ENCODE results near the gene MAGEA2. TPM values are rescaled to one million over a fixed set of nuclear protein-coding genes. Genes with fewer than 3 reads are reported as not detected.
"Not testable (repeated sequence)": the region's sequence is repeated elsewhere in the genome, so short reads cannot be mapped to it uniquely, and the experiment has no call there.

MAGEA2 gene
- total RNA-seq, 3 donors from 2014 or later, result not detected

DNA sequence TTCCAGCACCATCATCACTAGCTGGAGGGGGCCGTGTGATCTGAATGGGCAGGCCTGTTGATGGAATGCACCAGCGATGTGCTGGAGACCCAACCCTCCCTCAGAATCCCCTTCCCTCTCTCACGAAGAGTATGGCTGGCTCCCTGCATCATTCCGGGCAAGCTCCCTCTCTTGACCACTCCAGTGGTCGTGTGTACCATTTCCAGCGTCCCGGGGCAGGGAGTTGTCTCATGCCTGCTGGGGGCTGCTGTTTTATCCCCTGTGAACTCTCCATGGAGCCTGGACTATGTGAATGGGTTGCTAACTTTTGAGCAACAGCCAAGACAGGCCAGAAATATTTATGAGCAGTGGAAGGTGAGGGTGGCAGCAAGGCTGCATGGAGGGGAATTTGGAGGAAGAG is 28.2 kb downstream of the MAGEA2 start:
- intact Hi-C loops (cut with DNase I, micrococcal nuclease), result no loop called here
- no peaks in the 10 kb centered on the region for H3K4me1 ChIP-seq (ENCODE audit: low read depth)
- ATAC-seq, result no peak

DNA sequence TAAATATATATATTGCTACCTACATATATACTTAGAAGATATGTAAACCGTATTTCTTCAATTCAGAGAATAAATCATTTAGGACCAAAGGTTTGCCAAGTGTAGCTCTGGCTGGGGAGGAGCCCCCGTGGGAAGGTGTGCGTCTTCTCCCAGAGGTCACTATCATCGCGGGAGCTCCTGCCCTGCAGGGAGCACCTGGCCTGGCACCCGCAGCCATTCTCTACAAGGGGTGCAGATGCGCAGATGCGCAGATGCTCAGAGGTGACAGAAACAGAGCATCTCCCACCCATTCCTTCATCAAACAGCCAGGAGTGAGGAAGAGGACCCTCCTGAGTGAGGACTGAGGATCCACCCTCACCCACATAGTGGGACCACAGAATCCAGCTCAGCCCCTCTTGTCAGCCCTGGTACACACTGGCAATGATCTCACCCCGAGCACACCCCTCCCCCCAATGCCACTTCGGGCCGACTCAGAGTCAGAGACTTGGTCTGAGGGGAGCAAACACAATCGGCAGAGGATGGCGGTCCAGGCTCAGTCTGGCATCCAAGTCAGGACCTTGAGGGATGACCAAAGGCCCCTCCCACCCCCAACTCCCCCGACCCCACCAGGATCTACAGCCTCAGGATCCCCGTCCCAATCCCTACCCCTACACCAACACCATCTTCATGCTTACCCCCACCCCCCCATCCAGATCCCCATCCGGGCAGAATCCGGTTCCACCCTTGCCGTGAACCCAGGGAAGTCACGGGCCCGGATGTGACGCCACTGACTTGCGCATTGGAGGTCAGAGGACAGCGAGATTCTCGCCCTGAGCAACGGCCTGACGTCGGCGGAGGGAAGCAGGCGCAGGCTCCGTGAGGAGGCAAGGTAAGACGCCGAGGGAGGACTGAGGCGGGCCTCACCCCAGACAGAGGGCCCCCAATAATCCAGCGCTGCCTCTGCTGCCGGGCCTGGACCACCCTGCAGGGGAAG is 39.5 kb downstream of the MAGEA2 start, which contains the start of gene MAGEA2B:
TSS of gene MAGEA2B (plus strand) at position 814 of the 973 bp plus-strand sequence. CDS start 2,479 bp downstream, outside the sequence.
- H3K36me3 ChIP-seq (ENCODE audit: low read depth); H3K4me3 ChIP-seq; H3K9me3 ChIP-seq; H3K4me1 ChIP-seq (ENCODE audit: low read depth); ATAC-seq; DNase-seq; intact Hi-C loops (cut with DNase I, micrococcal nuclease): not testable (repeated sequence)

More for the DNA sequence above, 28.2 kb downstream of the MAGEA2 start:
- H3K9me3 ChIP-seq, result no peaks in the 10 kb centered on the region
- TF ChIP-seq, protein P1, sequence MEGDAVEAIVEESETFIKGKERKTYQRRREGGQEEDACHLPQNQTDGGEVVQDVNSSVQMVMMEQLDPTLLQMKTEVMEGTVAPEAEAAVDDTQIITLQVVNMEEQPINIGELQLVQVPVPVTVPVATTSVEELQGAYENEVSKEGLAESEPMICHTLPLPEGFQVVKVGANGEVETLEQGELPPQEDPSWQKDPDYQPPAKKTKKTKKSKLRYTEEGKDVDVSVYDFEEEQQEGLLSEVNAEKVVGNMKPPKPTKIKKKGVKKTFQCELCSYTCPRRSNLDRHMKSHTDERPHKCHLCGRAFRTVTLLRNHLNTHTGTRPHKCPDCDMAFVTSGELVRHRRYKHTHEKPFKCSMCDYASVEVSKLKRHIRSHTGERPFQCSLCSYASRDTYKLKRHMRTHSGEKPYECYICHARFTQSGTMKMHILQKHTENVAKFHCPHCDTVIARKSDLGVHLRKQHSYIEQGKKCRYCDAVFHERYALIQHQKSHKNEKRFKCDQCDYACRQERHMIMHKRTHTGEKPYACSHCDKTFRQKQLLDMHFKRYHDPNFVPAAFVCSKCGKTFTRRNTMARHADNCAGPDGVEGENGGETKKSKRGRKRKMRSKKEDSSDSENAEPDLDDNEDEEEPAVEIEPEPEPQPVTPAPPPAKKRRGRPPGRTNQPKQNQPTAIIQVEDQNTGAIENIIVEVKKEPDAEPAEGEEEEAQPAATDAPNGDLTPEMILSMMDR (IDR thresholded peaks at IDR 0.05), result no peak
- DNase-seq, result no peak
- no peak overlapping the region for H3K4me3 ChIP-seq
- no peaks in the 10 kb centered on the region for H3K36me3 ChIP-seq (ENCODE audit: low read depth)

DNA sequence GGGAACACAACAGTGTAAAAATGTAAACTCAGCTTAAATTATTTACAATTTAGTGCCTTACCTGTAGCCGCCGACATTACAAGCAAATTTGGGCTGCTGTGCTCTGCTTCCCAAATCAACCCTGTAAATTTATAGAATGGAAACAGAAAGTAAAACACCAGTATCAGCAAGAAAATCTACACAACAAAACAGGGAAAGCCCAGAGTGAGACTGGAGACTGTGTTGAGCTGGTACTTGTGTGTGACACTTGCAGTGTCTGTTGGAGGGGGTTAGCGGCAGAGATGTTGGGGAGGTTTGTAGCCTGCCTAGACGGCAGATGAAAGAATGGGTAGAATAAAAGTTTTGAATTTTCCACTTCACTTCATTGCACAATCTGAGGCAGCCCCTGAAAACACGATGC is 40.4 kb downstream of the MAGEA2 start:
- H3K4me1 ChIP-seq (ENCODE audit: low read depth); H3K4me3 ChIP-seq; DNase-seq; ATAC-seq; H3K9me3 ChIP-seq; intact Hi-C loops (cut with DNase I, micrococcal nuclease); H3K36me3 ChIP-seq (ENCODE audit: low read depth): not testable (repeated sequence)

DNA sequence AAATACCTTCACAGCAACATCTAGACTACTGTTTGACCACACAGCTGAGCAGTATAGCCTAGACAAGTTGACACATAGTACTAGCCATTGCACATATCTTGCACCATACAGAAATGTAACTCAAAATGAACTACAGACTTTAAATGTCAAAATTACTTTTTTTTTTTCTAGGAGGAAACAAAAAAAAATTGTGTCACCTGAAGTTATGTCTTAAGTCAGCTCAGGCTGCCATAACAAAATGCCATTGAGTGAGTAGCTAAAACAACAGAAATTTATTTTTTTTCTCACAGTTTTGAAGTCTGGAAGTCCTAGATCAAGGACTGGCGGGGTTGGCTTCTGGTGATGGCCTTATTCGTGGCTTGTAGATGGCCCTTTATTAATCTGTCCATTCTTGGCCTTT is 44.5 kb downstream of the MAGEA2 start, which contains the start of gene CSAG2:
TSS of gene CSAG2 (minus strand) at position 101 of the 400 bp plus-strand sequence. CDS start 161 bp downstream, outside the sequence.
- H3K4me3 ChIP-seq; H3K9me3 ChIP-seq; DNase-seq; H3K4me1 ChIP-seq (ENCODE audit: low read depth); intact Hi-C loops (cut with DNase I, micrococcal nuclease); ATAC-seq; H3K36me3 ChIP-seq (ENCODE audit: low read depth): not testable (repeated sequence)

DNA sequence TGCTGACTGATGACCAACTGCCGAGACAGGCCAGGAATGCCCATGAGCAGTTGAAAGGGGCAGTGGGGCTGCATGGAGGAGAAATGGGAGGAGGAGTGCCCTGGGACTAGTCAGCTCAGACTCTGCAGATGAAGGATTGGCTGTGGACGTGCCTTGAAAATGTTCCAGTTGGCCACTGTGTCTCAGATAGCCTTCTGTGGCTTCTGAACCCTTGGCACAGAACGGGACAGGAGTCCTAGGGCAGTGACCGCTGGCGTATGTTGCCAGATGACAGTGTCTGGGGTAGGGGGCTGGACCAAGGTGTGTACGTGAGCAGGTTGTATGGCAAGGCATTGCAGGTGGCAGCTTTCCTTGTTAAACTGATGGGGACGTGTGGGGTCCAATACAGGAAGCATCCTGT is 47.1 kb downstream of the MAGEA2 start:
- H3K9me3 ChIP-seq, result not testable (repeated sequence)

DNA sequence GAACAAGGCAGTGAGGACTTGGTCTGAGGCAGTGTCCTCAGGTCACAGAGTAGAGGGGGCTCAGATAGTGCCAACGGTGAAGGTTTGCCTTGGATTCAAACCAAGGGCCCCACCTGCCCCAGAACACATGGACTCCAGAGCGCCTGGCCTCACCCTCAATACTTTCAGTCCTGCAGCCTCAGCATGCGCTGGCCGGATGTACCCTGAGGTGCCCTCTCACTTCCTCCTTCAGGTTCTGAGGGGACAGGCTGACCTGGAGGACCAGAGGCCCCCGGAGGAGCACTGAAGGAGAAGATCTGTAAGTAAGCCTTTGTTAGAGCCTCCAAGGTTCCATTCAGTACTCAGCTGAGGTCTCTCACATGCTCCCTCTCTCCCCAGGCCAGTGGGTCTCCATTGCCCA is 53.3 kb downstream of the MAGEA2 start:
- H3K9me3 ChIP-seq; H3K4me1 ChIP-seq (ENCODE audit: low read depth); ATAC-seq; H3K36me3 ChIP-seq (ENCODE audit: low read depth); intact Hi-C loops (cut with DNase I, micrococcal nuclease); H3K4me3 ChIP-seq: not testable (repeated sequence)
- peak in 1 of 3 donors; percentile 27 for DNase-seq

More for the DNA sequence above, 47.1 kb downstream of the MAGEA2 start:
- H3K36me3 ChIP-seq (ENCODE audit: low read depth); H3K4me3 ChIP-seq; intact Hi-C loops (cut with DNase I, micrococcal nuclease); H3K4me1 ChIP-seq (ENCODE audit: low read depth); ATAC-seq: not testable (repeated sequence)
- peak in 1 of 3 donors; percentile 12 for DNase-seq

Other genes starting within 250 kb of the MAGEA2 start
- gene GABRQ, start 115.9 kb downstream of the MAGEA2 start, total RNA-seq, result under 1 TPM in 1 of 3 donors, not detected in 2; 0.32 TPM
- gene MAGEA3, start 55.0 kb downstream of the MAGEA2 start, total RNA-seq, result not detected
- not detected for gene CSAG2, start 44.6 kb downstream of the MAGEA2 start, total RNA-seq
- gene MAGEA2B, start 39.2 kb downstream of the MAGEA2 start, total RNA-seq, result not detected
- gene CSAG1, start 20.1 kb downstream of the MAGEA2 start, total RNA-seq, result not detected
- not detected for gene MAGEA12, start 20.1 kb downstream of the MAGEA2 start, total RNA-seq
- gene CSAG3, start 5.4 kb upstream of the MAGEA2 start, total RNA-seq, result not detected
- gene MAGEA6, start 15.8 kb upstream of the MAGEA2 start, total RNA-seq, result not detected
- gene CETN2, start 76.9 kb upstream of the MAGEA2 start, total RNA-seq, result 10 to 100 TPM; 10.9 to 25.3 (median 17.7) TPM
- 10 to 100 TPM; 13.1 to 26.4 (median 20.3) TPM for gene NSDHL, start 77.2 kb upstream of the MAGEA2 start, total RNA-seq
- 1 to 10 TPM; 2.8 to 6.9 (median 4.2) TPM for gene ZNF185, start 144.2 kb upstream of the MAGEA2 start, total RNA-seq
- gene PNMA5, start 240.3 kb upstream of the MAGEA2 start, total RNA-seq, result not detected